ENCODE data around the gene AURKAIP1. TPM values are rescaled to one million over a fixed set of nuclear protein-coding genes. Genes with fewer than 3 reads are reported as not detected.

The AURKAIP1 gene
- total and polyA plus RNA-seq, 9 of the 15 experiments (the other 6 are each of a cell fraction or from before 2014, with no cell fraction given) = 7.8 to 478 (median 92.0) TPM

GRCh38 chr1:1358433-1359271, 16.4 kb downstream of the AURKAIP1 start, which contains the start of gene MXRA8 (continued):
- no peak for TF ChIP-seq ZNF449 (CRISPR knock-in tag; IDR thresholded peaks at IDR 0.05)
- TF ChIP-seq HEY1 (CRISPR knock-in tag; IDR thresholded peaks at IDR 0.05; ENCODE audit: borderline replicate concordance) = no peak
- no peak for TF ChIP-seq ZNF324 (CRISPR knock-in tag; IDR thresholded peaks at IDR 0.05)
- no peak for TF ChIP-seq POLR3G (IDR thresholded peaks at IDR 0.05; ENCODE audit: extremely low read depth, insufficient read length, insufficient replicate concordance)
- TF ChIP-seq GTF2F1 (IDR thresholded peaks at IDR 0.05; ENCODE audit: low read depth, low read length) = no peak
- peak; percentile 56 for TF ChIP-seq HMGN3 (IDR thresholded peaks at IDR 0.05; ENCODE audit: borderline replicate concordance, extremely low read depth, insufficient read length, low read depth, low read length)
- 0 out of 2 replicates have a peak, but pooled peaks have one; percentile 22 for TF ChIP-seq JUN (IDR thresholded peaks at IDR 0.05; ENCODE audit: borderline replicate concordance, low read depth, low read length)
- no peak for TF ChIP-seq JUN (CRISPR knock-in tag; IDR thresholded peaks at IDR 0.05; ENCODE audit: borderline replicate concordance)
- no peak for TF ChIP-seq RCOR1 (IDR thresholded peaks at IDR 0.05; ENCODE audit: borderline replicate concordance in 1 of 2, low read depth in 2 of 2, low read length in 2 of 2)
- TF ChIP-seq TCF7L2 (IDR thresholded peaks at IDR 0.05; ENCODE audit: low read depth, low read length) = no peak
- no peak for TF ChIP-seq ZNF830 (CRISPR knock-in tag; IDR thresholded peaks at IDR 0.05)
- 0 out of 4 replicates have a peak, but pooled peaks of 1 of the 2 experiments have one; percentile 46 for TF ChIP-seq ZNF639 (CRISPR knock-in tag; conservative IDR thresholded peaks at IDR 0.05 in 1 of 2, IDR thresholded peaks at IDR 0.05 in 1 of 2)
- TF ChIP-seq KLF13 (tag; IDR thresholded peaks at IDR 0.05; ENCODE audit: borderline replicate concordance, low read depth) = peak; percentile 66; the same call in 1 of the 2 replicates
- TF ChIP-seq, protein P1, sequence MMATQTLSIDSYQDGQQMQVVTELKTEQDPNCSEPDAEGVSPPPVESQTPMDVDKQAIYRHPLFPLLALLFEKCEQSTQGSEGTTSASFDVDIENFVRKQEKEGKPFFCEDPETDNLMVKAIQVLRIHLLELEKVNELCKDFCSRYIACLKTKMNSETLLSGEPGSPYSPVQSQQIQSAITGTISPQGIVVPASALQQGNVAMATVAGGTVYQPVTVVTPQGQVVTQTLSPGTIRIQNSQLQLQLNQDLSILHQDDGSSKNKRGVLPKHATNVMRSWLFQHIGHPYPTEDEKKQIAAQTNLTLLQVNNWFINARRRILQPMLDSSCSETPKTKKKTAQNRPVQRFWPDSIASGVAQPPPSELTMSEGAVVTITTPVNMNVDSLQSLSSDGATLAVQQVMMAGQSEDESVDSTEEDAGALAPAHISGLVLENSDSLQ (IDR thresholded peaks at IDR 0.05) = peak; percentile 14; the same call in 1 of the 2 replicates
- no peak for TF ChIP-seq ZNF41 (CRISPR knock-in tag; conservative IDR thresholded peaks at IDR 0.05)
- TF ChIP-seq ZNF785 (CRISPR knock-in tag; IDR thresholded peaks at IDR 0.05) = no peak
- TF ChIP-seq POLR2A (conservative IDR thresholded peaks at IDR 0.05) = peak; percentile 50; the same call in 1 of the 2 replicates
- TF ChIP-seq NEUROD1 (IDR thresholded peaks at IDR 0.05; ENCODE audit: borderline replicate concordance, low read depth, low read length, partially characterized antibody) = no peak
- TF ChIP-seq HDAC1 (IDR thresholded peaks at IDR 0.05) = 0 out of 4 replicates have a peak, but pooled peaks of 1 of the 2 experiments have one; percentile 40
- TF ChIP-seq, protein P2, sequence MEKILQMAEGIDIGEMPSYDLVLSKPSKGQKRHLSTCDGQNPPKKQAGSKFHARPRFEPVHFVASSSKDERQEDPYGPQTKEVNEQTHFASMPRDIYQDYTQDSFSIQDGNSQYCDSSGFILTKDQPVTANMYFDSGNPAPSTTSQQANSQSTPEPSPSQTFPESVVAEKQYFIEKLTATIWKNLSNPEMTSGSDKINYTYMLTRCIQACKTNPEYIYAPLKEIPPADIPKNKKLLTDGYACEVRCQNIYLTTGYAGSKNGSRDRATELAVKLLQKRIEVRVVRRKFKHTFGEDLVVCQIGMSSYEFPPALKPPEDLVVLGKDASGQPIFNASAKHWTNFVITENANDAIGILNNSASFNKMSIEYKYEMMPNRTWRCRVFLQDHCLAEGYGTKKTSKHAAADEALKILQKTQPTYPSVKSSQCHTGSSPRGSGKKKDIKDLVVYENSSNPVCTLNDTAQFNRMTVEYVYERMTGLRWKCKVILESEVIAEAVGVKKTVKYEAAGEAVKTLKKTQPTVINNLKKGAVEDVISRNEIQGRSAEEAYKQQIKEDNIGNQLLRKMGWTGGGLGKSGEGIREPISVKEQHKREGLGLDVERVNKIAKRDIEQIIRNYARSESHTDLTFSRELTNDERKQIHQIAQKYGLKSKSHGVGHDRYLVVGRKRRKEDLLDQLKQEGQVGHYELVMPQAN (IDR thresholded peaks at IDR 0.05; ENCODE audit: borderline replicate concordance) = 0 out of 2 replicates have a peak, but pooled peaks have one; percentile 12
- TF ChIP-seq CBFA2T2 (conservative IDR thresholded peaks at IDR 0.05) = peak; percentile 74

Data from K562 (cell line).